NCI-H146 (cell line): ENCODE results near the gene RABGAP1L.
"Not testable (repeated sequence)": the region's sequence is repeated elsewhere in the genome, so short reads cannot be mapped to it uniquely, and the experiment has no call there.

Experiments used
- DNase-seq: peaks from one replicate; lab custom pipeline; 2025; lab: John Stamatoyannopoulos, UW

The RABGAP1L gene

DNA sequence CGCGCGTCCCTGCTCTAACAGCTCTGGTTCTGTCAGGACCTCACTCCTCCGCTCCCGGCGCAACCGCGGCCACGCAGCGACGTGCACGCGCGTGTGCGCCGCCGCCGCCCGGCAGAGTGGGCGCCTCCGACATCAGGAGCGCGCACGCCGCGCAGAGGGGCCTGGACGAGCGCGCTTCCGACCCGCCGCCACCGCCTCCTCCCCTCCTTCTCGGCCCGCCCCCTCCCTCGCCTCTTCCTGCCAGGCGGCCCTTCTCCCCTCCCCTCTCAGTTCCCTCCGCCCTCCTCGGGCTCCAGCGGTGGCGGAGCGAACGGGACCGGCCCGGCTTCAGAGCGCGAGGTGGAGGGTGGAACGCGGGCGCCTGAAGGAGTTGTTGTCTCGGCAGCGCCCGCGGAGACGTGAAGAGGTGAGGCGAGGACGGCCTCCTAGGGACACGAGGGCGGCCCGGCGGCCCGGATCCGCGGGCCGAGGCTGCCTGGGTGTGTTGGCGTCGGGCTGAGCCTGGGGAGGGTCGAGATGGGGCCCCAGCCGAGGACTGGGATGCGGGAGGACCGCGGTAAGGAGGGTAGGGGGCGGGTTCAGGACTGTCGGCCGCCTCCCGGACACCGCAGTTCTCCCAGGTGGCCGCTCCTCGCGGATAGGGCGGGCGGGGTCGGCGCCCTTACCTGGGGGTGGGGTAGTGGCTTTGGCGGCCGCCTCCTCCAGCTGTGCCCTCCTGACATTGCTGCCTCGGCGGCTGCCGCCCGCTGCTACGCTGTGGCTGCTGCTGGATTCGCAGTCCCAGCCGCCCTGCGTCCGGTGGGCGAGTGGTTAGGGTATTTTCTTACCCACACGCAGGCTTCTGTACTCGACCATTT is at the start of gene RABGAP1L:
TSS of gene RABGAP1L (plus strand) at position 269 of the 857 bp plus-strand sequence.
- peak; percentile 95 for DNase-seq

DNA sequence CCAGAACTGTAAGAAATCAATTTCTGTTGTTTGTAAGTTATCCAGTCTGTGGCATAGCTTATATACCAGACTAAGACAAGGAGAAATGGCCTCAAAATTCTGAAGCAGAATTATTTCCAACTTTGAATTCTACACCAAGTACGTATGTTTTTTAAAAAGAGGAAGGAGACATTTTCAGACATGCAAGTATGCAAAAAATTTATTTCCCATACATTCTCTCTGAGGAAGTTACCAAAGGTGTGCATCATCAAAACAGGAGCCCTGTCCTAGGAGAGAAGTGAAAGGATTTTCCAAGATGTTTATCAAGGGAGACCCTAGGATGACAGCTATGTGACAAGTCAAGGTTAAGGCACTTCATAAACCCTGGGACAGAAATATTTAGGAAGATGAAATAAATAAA is 49.3 kb upstream of the RABGAP1L start:
- DNase-seq, result no peak

DNA sequence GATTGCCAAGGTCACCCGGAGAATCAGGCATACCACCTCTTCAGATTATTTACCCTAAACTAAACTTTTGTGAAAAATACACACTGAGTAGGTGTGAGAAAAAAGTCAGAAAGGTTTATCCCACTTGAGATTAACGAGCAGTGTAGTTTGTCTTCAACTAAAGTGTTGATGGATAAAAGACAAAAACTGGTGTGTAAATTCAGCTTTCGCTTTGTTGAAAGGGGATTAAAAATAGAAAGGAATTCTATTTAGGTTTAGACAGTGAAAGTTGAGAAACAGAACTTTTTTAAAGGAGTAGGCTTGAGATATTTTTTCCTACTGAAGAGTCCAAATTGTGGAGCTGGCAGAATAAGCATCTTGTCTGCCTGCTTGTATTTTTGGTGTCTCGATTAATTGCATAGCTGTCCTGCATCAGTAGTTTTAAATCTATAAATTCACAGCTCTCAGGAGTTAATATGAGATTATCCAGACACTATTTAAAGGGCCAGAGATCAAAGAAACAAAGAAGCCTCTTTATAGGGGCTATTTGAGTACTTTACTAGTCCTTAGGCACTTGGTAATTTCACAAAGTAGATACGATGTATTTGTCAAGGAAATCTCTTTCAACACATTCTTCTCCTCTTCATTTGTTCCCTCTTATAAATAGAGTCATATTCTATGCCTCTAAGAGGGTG is 46.7 kb upstream of the RABGAP1L start:
- DNase-seq, result no peak

DNA sequence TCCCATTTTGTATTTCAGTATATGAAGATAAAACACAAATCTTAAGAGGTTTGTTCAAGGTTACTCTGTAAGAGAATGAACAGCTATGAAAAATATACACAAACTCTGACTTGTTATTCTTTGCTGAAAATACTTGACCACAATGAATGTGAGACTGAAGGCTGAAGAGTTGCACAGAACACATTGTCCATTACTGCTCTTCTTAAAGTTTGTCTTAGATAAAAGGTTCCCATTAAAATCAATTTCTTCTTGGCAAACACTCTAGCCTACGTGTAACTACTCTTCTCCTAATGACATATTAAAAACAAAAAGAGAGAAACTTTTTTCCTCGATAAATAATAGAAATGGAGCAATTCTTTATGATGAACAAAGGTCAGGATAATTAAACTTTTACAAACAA is 45.2 kb upstream of the RABGAP1L start:
- DNase-seq, result no peak

DNA sequence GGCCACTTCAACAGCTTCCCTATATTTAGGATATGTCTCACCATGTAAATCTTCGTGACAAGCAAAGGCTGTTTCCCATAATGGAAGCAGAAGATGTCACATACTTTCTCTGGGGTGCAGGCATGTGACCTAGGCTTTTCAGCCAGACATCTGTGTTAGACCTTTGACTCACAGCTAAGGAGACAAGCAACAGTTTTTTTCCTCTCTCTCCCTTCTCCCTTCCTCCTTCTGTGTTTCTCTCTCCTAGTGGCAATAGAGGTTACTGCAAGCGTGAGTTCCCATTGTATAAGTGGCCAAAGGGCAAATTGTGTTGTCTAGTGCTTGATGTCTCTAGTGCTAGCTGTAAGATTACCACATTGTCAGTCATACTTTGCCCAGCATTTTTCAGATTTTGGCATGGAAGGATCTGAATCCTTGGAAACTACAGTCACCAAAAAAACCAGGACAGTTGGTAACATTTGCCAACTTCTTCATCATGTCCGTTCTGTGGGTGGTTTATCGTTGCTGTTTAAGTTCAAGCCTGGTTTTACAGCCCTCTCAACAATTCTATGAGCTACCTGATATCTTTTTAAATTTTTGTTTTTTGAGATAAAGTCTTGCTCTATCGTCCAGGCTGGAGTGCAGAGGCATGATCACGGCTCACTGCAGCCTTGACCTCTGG is 44.4 kb upstream of the RABGAP1L start:
- DNase-seq, result peak; percentile 44

DNA sequence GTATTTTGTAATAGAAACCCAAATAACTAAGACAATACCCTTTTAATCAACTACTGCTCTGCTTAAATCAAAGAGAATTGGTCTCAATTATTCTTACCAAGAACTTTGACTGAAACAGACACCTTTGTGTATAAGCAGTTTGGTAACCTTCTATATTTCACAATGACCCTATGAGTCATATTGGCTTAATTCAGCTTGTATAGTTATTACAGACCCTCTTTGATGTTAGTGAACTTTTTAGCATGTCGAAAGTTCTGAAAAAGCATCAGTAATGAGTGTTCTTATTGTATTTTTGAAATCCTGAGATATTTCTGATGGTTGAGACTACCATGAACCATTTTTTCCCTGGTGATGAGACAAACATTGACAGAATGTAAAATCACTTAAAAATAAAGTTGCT is 43.3 kb upstream of the RABGAP1L start:
- DNase-seq, result no peak

DNA sequence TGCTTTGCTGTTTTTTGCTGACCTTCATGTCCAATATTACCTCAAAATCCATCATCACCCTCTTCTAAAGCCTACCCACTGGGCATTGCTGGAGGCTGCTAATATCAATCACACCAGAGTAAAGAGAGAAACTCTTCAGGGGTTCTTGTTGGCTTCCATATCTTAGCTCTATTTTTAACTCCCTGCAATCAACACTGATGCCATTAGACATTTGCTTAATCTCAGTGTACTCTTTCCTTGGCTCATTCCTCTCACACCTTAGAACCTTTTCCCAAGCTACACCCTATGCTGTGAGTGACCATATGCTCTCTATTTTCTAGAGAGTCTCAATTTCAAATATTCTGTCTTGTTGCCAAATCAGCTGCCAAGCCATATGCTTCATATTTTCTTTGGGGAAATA is 40.6 kb upstream of the RABGAP1L start:
- no peak for DNase-seq

DNA sequence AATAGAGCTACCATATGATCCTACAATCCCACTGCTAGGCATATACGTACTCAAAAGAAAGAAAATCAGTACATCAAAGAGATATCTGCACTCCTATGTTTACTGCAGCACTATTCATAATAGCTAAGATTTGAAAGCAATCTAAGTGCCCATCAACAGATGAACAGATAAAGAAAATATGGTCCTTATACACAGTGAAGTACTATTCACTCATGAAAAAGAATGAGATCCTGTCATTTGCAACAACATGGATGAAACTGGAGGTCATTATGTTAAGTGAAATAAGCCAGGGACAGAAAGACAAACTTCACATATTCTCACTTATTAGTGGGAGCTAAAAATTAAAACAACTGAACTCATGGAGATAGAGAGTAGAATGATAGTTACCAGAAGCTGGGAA is 37.0 kb upstream of the RABGAP1L start:
- not testable (repeated sequence) for DNase-seq

DNA sequence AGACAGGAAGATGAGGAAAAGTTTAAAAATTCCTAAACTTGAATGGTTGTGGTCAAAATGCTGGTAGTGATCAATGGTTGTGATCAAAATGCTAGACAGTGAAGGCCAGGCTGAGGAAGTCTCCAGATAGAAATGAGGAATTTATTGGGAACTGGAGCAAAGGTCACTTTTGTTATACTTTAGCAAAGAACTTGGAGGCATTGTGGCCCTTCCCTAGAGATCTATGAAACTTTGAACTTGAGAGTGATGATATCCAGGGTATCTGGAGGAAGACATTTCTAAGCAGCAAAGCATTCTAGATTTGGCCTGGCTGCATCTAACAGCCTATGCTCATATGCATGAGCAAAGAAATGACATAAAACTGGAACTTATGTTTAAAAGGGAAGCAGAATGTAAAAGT is 35.5 kb upstream of the RABGAP1L start:
- DNase-seq, result no peak

DNA sequence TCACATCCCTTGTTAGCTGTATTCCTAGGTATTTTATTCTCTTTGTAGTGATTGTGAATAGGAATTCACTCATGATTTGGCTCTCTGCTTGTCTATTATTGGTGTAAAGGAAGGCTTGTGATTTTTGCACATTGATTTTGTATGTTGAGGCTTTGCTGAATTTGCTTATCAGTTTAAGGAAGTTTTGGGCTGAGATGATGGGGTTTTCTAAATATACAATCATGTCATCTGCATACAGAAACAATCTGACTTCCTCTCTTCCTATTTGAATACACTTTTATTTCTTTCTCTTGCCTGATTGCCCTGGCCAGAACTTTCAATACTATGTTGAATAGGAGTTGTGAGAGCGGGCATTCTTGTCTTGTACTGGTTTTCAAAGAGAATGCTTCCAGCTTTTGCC is 32.1 kb upstream of the RABGAP1L start:
- not testable (repeated sequence) for DNase-seq

DNA sequence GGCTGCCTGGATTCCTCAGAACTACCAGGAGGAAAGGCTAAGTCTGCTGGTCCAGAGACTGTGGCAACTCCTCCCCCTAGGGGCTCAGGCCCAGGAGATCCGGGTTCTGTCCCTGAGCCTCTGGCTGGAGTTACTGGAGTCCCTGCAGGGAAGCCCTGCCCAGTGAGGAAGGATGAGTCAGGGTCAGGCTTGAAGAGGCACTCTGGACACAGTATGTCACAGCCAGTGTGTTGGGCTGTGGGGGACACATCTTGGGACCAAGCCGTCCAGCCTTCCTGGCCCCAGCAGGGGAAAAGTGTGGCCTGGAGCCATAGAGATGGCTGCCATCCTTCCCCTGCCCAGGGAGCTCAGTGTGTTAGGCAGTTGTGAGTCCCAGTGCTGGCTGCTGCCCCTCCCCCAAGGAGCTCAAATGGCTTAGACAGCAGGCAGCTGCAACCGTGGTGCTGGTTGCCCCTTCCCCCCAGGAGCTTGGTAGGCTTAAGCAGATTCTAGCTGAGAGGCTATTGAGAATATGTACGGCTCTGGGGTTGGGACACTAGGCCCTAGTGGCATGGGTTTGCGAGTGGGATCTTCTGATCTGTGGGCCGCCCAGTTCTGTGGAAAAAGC is 28.2 kb upstream of the RABGAP1L start:
- no peak for DNase-seq

DNA sequence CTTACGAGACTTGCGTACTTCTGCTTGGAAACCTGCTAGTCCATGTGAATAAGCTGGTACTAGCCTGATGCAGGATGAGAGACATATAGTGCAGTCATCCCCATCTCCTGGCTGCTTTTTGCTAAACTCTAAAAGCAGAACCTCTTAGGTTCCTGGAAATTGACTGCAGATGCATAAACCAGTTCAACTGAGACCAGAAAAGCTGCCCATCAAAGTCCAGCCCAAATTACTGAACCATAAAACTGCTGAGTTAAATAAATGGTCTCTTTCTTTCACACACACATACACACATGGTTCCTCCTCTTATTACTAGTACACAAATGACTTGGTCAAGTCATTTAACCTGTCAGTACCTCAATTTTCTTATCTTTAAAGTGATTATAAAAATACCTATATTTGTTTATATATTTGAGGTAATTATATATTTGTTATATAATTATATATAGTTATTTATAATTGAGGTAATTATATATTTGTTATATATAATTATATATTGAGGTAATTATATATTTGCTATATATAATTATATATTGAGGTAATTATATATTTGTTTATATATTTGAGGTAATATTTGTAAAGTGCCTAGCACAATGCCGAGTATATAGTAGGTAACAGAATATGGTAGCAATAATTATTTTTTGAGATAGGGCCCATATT is 25.2 kb upstream of the RABGAP1L start:
- DNase-seq, result peak; percentile 65

DNA sequence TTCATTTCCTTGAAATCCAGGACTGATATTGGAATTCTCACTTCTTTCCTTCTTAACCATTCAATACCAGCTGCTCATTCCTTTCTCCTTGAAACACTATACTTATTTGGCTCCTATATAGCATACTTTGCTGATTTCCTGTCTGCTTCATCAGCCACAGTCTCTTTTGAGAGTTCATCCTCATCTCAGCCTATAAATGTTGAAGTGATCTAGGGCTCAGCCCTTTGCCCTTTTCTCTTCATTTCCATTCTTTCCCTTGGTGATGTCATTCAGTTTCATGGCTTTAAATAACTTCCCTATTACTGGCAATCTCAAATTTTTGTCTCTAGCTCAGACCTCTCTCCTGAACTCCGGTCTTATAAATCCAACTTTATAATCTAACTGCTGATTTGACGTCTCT is 24.1 kb upstream of the RABGAP1L start:
- DNase-seq, result no peak

DNA sequence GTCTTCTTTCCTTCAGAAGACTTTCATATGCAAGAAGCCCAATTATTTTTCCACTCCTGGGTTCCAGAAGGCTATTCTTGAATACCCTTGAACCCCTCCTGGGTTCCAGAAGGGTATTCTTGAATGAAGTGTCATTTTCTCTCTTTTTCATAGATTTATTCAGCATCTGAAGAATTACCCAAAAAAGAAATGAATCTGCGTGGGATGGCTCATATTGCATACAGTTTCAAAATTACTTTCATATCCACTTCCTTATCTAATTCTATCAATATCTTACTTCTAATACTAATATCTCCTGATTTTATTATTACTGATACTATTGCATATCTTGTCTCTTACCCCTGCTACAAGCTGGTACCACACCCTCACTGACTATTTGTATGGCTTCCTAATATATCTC is 22.6 kb upstream of the RABGAP1L start:
- no peak for DNase-seq

DNA sequence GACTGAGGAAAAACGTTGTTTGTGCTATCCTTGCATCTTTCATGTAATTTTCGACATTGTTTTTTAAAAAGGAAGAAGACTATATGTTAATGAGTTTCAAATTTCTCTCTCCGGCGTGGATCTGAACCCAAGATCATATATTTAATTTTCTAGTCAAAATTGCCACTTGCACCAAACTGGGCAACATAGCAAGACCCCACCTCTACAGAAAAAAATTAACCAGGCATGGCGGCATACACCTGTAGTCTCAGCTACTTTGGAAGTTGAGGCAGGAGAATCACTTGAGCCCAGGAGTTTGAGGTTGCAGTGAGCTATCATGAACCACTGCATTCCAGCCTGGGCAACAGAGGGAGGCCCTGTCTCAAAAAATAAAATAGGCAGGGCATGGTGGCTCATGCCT is 16.5 kb upstream of the RABGAP1L start:
- DNase-seq, result no peak

DNA sequence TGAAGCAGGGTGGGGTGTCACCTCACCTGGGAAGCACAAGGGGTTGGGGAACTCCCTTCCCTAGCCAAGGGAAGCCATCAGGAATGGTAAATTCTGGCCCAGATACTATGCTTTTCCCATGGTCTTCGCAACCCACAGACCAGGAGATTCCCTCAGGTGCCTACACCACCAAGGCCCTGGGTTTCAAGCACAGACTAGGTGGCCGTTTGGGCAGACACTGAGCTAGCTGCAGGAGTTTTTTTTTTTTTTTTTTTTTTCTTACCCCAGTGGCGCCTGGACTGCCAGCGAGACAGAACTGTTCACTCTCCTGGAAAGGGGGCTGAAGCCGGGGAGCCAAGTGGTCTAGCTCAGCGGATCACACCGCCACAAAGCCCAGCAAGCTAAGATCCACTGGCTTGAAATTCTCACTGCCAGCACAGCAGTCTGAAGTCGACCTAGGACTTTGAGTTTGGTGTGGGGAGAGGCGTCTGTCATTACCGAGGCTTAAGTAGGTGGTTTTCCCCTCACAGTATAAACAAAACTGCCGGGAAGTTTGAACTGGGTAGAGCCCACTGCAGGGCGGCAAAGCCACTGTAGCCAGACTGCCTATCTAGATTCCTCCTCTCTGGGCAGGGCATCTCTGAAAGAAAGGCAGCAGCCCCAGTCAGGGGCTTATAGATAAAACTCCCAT is 15.5 kb upstream of the RABGAP1L start:
- not testable (repeated sequence) for DNase-seq

DNA sequence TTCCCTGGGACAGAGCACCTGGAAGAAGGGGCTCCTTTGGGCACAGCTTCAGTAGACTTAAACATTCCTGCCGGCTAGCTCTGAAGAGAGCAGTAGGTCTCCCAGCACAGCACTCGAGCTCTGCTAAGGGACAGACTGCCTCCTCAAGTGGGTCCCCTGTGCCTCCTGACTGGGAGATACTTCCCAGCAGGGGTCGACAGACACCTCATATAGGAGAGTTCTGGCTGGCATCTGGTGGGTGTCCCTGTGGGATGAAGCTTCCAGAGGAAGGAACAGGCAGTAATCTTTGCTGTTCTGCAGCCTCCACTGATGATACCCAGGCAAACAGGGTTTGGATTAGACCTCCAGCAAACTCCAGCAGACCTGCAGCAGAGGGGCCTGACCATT is 14.9 kb upstream of the RABGAP1L start:
- not testable (repeated sequence) for DNase-seq

DNA sequence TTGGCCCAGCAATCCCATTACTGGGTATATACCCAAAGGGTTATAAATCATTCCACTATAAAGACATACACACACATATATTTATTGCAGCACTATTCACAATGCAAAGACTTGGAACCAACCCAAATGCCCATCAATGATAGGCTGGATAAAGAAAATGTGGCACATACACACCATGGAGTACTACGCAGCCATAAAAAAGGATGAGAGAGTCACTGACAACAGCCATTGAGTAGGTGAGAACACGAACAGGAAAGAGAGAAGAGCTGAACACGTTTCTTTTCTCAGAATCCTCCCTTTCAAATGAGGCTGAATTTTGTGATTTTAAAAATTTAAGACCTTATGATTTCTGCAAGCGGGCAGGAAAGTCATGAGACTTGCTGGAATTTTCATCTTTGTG is 10.1 kb upstream of the RABGAP1L start:
- DNase-seq, result no peak

DNA sequence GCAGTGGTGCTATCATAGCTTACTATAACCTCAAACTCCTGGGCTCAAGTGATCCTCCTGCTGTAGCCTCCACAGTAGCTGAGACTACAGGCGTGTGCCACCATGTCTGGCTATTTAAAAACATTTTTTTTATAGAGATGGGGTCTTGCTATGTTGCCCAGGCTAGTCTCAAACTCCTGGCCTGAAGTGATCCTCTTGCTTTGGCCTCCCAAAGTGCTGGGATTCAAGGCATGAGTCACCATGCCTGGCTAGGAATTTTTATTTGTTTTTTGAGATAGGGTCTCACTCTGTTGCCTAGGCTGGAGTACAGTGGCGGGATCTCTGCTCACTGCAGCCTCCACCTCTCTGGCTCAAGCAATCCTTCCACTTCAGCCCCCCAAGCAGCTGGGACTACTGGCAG is 8.8 kb upstream of the RABGAP1L start:
- no peak for DNase-seq

DNA sequence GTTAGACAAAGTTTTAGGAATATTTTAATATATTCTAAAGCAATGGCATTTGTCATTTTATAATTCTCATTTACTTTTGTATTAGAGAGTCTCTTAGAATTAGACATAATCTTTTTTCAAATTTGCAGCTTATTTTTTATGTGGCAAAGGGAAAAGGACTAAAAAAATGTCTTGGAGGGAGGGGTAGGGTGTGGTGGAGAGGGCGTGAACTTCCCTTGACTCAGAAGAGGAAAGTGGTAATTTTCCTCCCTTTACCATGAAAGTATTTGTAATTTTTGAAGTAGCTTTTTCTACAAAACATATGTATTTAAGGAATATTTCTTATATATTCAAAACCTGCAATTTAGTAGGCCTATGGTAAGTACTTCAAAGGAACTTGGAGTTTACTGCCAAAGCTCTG is 6.9 kb upstream of the RABGAP1L start:
- DNase-seq, result no peak

DNA sequence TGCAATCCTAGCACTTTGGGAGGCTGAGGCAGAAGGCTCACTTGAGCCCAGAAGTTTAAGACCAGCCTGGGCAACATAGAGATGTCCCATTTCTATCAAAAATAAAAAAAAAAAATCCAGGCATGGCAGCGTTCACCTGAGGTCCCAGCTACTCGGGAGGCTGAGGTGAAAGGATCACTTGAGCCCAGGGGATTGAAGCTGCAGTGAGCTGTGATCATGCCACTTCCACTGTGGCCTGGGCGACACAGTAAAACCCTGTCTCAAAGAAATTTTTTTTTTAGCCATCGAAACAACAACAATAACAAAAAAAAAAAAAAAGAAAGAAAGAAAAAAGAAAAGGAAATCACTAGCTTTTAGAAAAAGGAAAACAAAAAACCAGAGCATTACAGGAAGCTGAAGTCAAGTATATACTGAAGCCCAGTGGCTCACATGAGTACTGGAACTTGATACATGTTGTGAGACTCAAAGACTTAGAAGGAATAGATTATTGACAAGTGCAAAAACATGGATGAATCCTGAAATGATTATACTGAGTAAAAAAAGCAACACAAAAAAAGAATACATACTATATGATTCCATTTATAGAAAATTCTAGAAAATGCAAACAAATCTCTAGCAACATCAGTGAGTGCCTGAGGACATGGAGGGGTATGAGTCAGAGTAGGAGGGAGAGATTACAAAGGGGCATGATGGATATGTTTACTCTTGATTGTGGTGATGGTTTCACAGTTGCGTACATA is 6.1 kb upstream of the RABGAP1L start:
- DNase-seq, result peak; percentile 28
